Measurements from ENCODE around the gene RAB5B. TPM values are rescaled to one million over a fixed set of nuclear protein-coding genes. Genes with fewer than 3 reads are reported as not detected.
"Not testable (repeated sequence)": the region's sequence is repeated elsewhere in the genome, so short reads cannot be mapped to it uniquely, and the experiment has no call there.

The RAB5B gene
- total and polyA plus RNA-seq, 2 experiments from 2014 or later, result 58.6 to 66.6 TPM

DNA sequence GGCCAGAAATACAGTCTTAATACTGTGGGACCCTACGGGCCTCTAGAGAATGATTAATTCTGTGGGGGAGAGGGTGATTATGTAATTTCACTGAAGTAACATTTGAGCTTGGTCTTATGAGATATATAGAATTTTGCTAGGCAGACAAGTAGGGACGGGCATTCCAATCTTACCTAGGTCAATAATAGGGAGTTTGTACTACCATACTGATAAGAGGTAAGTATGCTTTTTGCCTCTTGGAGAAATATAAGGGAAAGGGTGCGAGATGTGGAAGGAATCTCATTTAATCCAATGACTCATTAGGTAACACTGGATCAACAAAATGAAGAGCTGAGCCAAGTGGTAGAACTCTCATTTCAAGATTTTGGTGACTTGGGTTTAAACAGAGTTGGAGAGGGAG is 5.2 kb downstream of the RAB5B start:
- no peak for DNase-seq
- H3F3A ChIP-seq (ENCODE audit: insufficient read depth), result 0 out of 2 replicates have a peak, but pooled peaks cover 4% of the 10 kb centered on the region
- 0 out of 2 replicates have a peak, but pooled peaks cover 3% of the 10 kb centered on the region for H3K36me3 ChIP-seq (ENCODE audit: low read depth)
- no peak for TF ChIP-seq EZH2phosphoT487 (IDR thresholded peaks at IDR 0.05; ENCODE audit: insufficient read depth, low read depth)
- no peak for TF ChIP-seq EZH2 (IDR thresholded peaks at IDR 0.05; ENCODE audit: insufficient read depth, poor library complexity, severe bottlenecking)
- no peaks in the 10 kb centered on the region for H3K9me3 ChIP-seq (ENCODE audit: low read depth)
- in situ Hi-C loops (cut with MboI), result no loop called here
- WGBS, 2 experiments (ENCODE audit: low coverage in 1 of 2, low lambda C conversion rate in 2 of 2, missing lambda C conversion rate in 2 of 2), result 96 to 98% methylated on average over 3 of the region's 3 CpGs
- H3K79me2 ChIP-seq (ENCODE audit: insufficient read depth), result peaks cover 99% of the 10 kb centered on the region
- no peaks in the 10 kb centered on the region for H3K27me3 ChIP-seq (replicated peaks; ENCODE audit: insufficient read depth)
- no peak overlapping the region for H3K9ac ChIP-seq
- no peaks in the 10 kb centered on the region for H3K9me2 ChIP-seq (ENCODE audit: insufficient read depth)
- no peak overlapping the region for H3K4me3 ChIP-seq
- peaks cover 13% of the 10 kb centered on the region for H3K4me1 ChIP-seq (ENCODE audit: insufficient read depth)
- no peak overlapping the region for H2AFZ ChIP-seq
- H3K4me2 ChIP-seq (ENCODE audit: unreplicated experiment), result no peak overlapping the region
- no peak overlapping the region for H3K27ac ChIP-seq
- peaks cover 4% of the 10 kb centered on the region; the same call in 1 of the 2 replicates for H4K20me1 ChIP-seq (ENCODE audit: insufficient read depth)

DNA sequence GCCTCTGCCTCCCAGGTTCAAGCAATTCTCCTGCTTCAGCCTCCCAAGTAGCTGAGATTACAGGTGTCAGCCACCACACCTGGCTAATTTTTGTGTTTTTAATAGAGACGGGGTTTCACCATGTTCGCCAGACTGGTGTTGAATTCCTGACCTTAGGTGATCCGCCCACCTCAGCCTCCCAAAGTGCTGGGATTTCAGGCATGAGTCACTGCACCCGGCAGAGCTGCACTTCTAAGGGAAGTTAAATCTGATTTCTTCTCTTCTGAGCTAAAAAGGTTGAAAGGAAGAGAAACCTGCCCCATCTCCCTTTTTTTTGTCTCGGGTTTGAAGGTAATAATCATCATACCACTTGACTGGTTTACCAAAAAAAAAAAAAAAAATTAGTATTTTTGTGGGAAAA is 8.0 kb downstream of the RAB5B start:
- H3K4me2 ChIP-seq (ENCODE audit: unreplicated experiment); H3F3A ChIP-seq (ENCODE audit: insufficient read depth); H4K20me1 ChIP-seq (ENCODE audit: insufficient read depth); H3K9me3 ChIP-seq (ENCODE audit: low read depth); H3K4me1 ChIP-seq (ENCODE audit: insufficient read depth); H3K27ac ChIP-seq; H3K9ac ChIP-seq; H3K4me3 ChIP-seq; in situ Hi-C loops (cut with MboI); H3K9me2 ChIP-seq (ENCODE audit: insufficient read depth); H2AFZ ChIP-seq; H3K27me3 ChIP-seq (replicated peaks; ENCODE audit: insufficient read depth): not testable (repeated sequence)
- WGBS, 2 experiments (ENCODE audit: low coverage in 1 of 2, low lambda C conversion rate in 2 of 2, missing lambda C conversion rate in 2 of 2), result 54 to 60% methylated on average over 5 of the region's 5 CpGs
- peaks cover 18% of the 10 kb centered on the region for H3K36me3 ChIP-seq (ENCODE audit: low read depth)
- DNase-seq, result peak; percentile 36
- H3K79me2 ChIP-seq (ENCODE audit: insufficient read depth), result peaks cover 92% of the 10 kb centered on the region

DNA sequence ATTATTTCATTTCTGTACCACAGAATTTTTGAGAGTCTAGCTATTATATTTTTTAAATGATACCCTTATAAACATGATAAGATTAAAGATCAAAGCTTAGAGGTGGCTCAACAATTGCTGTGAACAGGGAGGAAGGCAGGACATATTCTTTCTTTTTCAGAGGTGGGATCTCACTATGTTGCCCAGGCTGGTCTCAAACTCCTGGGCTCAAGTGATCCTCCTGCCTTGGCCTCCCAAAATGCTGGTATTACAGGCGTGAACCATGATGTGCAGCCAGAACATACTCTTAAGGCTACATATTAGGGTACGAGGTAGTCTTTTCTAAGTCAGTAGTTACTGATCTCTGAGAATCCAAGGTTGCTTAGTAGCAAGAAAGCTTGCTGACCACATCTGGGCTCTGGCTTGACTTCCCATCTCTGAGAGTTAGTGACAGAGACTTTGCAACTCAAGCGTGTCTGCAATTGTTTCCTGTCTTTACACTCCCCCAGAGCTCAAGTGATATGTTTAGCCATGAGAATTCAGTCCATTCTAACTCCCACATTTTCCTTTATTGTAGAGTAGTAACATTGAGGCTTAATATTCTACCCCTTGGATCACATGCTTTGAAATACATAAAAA is 8.6 kb downstream of the RAB5B start:
- DNase-seq, result no peak
- peaks cover 21% of the 10 kb centered on the region for H3K36me3 ChIP-seq (ENCODE audit: low read depth)
- no peak for TF ChIP-seq EZH2 (IDR thresholded peaks at IDR 0.05; ENCODE audit: insufficient read depth, poor library complexity, severe bottlenecking)
- no peak for TF ChIP-seq EZH2phosphoT487 (IDR thresholded peaks at IDR 0.05; ENCODE audit: insufficient read depth, low read depth)
- H3K79me2 ChIP-seq (ENCODE audit: insufficient read depth), result peaks cover 87% of the 10 kb centered on the region
- H3K27ac ChIP-seq, result no peak overlapping the region
- no peak overlapping the region for H3K4me3 ChIP-seq
- in situ Hi-C loops (cut with MboI), result no loop called here
- no peaks in the 10 kb centered on the region for H3K9me3 ChIP-seq (ENCODE audit: low read depth)
- peaks cover 4% of the 10 kb centered on the region; the same call in 1 of the 2 replicates for H4K20me1 ChIP-seq (ENCODE audit: insufficient read depth)
- H3K4me2 ChIP-seq (ENCODE audit: unreplicated experiment), result no peak overlapping the region
- no peak overlapping the region for H2AFZ ChIP-seq
- H3K27me3 ChIP-seq (replicated peaks; ENCODE audit: insufficient read depth), result no peaks in the 10 kb centered on the region
- H3K9me2 ChIP-seq (ENCODE audit: insufficient read depth), result no peaks in the 10 kb centered on the region
- H3K9ac ChIP-seq, result no peak overlapping the region
- no peaks in the 10 kb centered on the region for H3F3A ChIP-seq (ENCODE audit: insufficient read depth)
- 57 to 60% methylated on average over 3 of the region's 3 CpGs for WGBS, 2 experiments (ENCODE audit: low coverage in 1 of 2, low lambda C conversion rate in 2 of 2, missing lambda C conversion rate in 2 of 2)
- peaks cover 8% of the 10 kb centered on the region for H3K4me1 ChIP-seq (ENCODE audit: insufficient read depth)

DNA sequence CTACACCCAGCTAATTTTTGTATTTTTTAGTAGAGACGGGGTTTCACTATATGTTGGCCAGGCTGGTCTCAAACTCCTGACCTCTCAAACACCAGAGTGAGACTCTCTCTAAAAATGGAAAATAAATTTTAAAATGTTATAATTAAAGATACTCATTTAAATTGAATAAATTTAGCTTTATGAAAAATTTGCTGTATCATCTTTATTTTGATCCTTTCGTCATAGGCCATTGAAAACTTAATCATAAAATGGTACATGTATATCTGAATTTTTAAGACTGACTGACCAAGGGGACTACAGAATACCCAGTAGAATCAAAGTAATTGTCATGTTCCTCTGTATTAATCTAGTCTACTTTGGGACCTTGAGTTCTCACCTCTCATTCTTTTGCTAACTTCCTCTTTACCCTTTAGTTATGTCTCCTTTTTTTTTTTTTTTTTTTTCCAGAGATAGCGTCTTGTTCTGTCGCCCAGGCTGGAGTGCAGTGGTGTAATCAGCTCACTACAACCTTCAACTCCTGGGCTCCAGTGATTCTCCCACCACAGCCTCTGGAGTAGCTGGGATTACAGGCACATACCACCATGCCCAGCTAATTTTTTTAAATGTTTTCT is 9.5 kb downstream of the RAB5B start:
- H2AFZ ChIP-seq, result no peak overlapping the region
- H3F3A ChIP-seq (ENCODE audit: insufficient read depth), result no peaks in the 10 kb centered on the region
- H3K9ac ChIP-seq, result no peak overlapping the region
- TF ChIP-seq EZH2phosphoT487 (IDR thresholded peaks at IDR 0.05; ENCODE audit: insufficient read depth, low read depth), result no peak
- no peak for TF ChIP-seq EZH2 (IDR thresholded peaks at IDR 0.05; ENCODE audit: insufficient read depth, poor library complexity, severe bottlenecking)
- H3K27ac ChIP-seq, result no peak overlapping the region
- H4K20me1 ChIP-seq (ENCODE audit: insufficient read depth), result peaks cover 4% of the 10 kb centered on the region; the same call in 1 of the 2 replicates
- no peaks in the 10 kb centered on the region for H3K9me2 ChIP-seq (ENCODE audit: insufficient read depth)
- no peak overlapping the region for H3K4me3 ChIP-seq
- no peaks in the 10 kb centered on the region for H3K9me3 ChIP-seq (ENCODE audit: low read depth)
- H3K36me3 ChIP-seq (ENCODE audit: low read depth), result peaks cover 21% of the 10 kb centered on the region
- no peak overlapping the region for H3K4me2 ChIP-seq (ENCODE audit: unreplicated experiment)
- peaks cover 8% of the 10 kb centered on the region for H3K4me1 ChIP-seq (ENCODE audit: insufficient read depth)
- in situ Hi-C loops (cut with MboI), result no loop called here
- peaks cover 78% of the 10 kb centered on the region for H3K79me2 ChIP-seq (ENCODE audit: insufficient read depth)
- no peaks in the 10 kb centered on the region for H3K27me3 ChIP-seq (replicated peaks; ENCODE audit: insufficient read depth)
- no peak for DNase-seq
- WGBS, 2 experiments (ENCODE audit: low coverage in 1 of 2, low lambda C conversion rate in 2 of 2, missing lambda C conversion rate in 2 of 2), result 89 to 99% methylated on average over 4 of the region's 4 CpGs

All from GM23248 (cell line).